Activated CD4-positive, alpha-beta T cell treated with anti-CD3 and anti-CD28 coated beads for 36 hours (primary cell): ENCODE results near the gene CLOCK. TPM values are rescaled to one million over a fixed set of nuclear protein-coding genes. Genes with fewer than 3 reads are reported as not detected.

Experiments
- ATAC-seq: fragments of 200-7000 bp; cut with Tn5 transposase; one replicate; pipeline ENCODE4 v1.10.0; 2021; ENCODE audit warnings: mild to moderate bottlenecking, moderate library complexity
- CTCF ChIA-PET: fragments of 350-600 bp; sonication (Branson Sonifier 250); formaldehyde crosslinking; loops from one replicate; lab custom pipeline; 2021; ENCODE audit warnings: antibody characterized with exemption; lab: Charles Lee
- POLR2A ChIA-PET: fragments of 350-600 bp; sonication (Branson Sonifier 250); formaldehyde crosslinking; loops from one replicate; lab custom pipeline; 2021; ENCODE audit warnings: antibody characterized with exemption, inconsistent platforms; lab: Charles Lee
- DNase-seq: peaks from one replicate; pipeline ENCODE4 v3.0.0-alpha.2; 2020
- H3K27ac Mint-ChIP-seq: one replicate; pipeline ENCODE4 v1.8.0; 2021; ENCODE audit warnings: mixed read lengths
- H3K27me3 Mint-ChIP-seq: one replicate; pipeline ENCODE4 v1.8.0; 2021; ENCODE audit warnings: mixed read lengths
- H3K36me3 Mint-ChIP-seq: one replicate; pipeline ENCODE4 v1.8.0; 2021; ENCODE audit warnings: low read depth, mixed read lengths
- H3K4me1 Mint-ChIP-seq: one replicate; pipeline ENCODE4 v1.8.0; 2021; ENCODE audit warnings: mixed read lengths
- H3K4me3 Mint-ChIP-seq: one replicate; pipeline ENCODE4 v1.8.0; 2021; ENCODE audit warnings: mild to moderate bottlenecking, moderate library complexity, mixed read lengths
- H3K9me3 Mint-ChIP-seq: one replicate; pipeline ENCODE4 v1.8.0; 2021; ENCODE audit warnings: low read depth, mixed read lengths
- intact Hi-C, 2 experiments: fragments of 100-400 bp; cut with DNase I in 1 of 2; cut with micrococcal nuclease in 1 of 2; formaldehyde crosslinking; loops; one replicate each; pipeline versions ENCODE4 v1.14.2 to v1.15.1; 2022 to 2024; cut with DNase I, micrococcal nuclease
- total RNA-seq, 2 experiments: library from RNA; stranded (reverse); gene quantifications; one replicate each; pipeline ENCODE4 v1.2.3, GENCODE V29; 2021

The CLOCK gene
- total RNA-seq, 2 experiments from 2014 or later: 10.4 to 13.3 TPM

- H3K36me3 Mint-ChIP-seq: no peaks in the 10 kb centered on the region
- DNase-seq: no peak
- peaks cover 4% of the 10 kb centered on the region for H3K4me1 Mint-ChIP-seq
- CTCF ChIA-PET: no interaction called here
- H3K9me3 Mint-ChIP-seq: no peaks in the 10 kb centered on the region
- ATAC-seq: no peak
- intact Hi-C loops: no loop called here
- no peaks in the 10 kb centered on the region for H3K27me3 Mint-ChIP-seq
- H3K4me3 Mint-ChIP-seq: no peak overlapping the region
- no peak overlapping the region for H3K27ac Mint-ChIP-seq
- POLR2A ChIA-PET: no interaction called here
Measured at GRCh38 chr4:55380576-55380975, 166.1 kb downstream of the CLOCK start.

- no peak for ATAC-seq
- no peak for DNase-seq
- H3K27me3 Mint-ChIP-seq: no peaks in the 10 kb centered on the region
- no peak overlapping the region for H3K27ac Mint-ChIP-seq
- H3K9me3 Mint-ChIP-seq: no peaks in the 10 kb centered on the region
- intact Hi-C loops: no loop called here
- H3K4me1 Mint-ChIP-seq: no peaks in the 10 kb centered on the region
- ChIA-PET CTCF (interaction anchor here (0.6 kb wide), 1 partner anchor 171 kb away, joined by 4 read pairs; no protein-coding TSS in a partner anchor), POLR2A (no interaction called here)
- H3K4me3 Mint-ChIP-seq: no peak overlapping the region
- H3K36me3 Mint-ChIP-seq: no peaks in the 10 kb centered on the region
Measured at GRCh38 chr4:55378617-55379467, 167.9 kb downstream of the CLOCK start.

Other genes with a start within 250 kb of the CLOCK start
- 10 to 100 TPM; 20.5 to 24.6 TPM for gene SRD5A3, start 200.7 kb downstream of the CLOCK start, total RNA-seq
- gene TMEM165, start 151.0 kb downstream of the CLOCK start, total RNA-seq: 10 to 100 TPM; 43.4 to 49.5 TPM
- not detected for gene PDCL2, start 45.3 kb upstream of the CLOCK start, total RNA-seq
- gene NMU, start 89.4 kb upstream of the CLOCK start, total RNA-seq: under 1 TPM in 1 of 2 experiments, not detected in 1; 0.30 TPM